Measurements from ENCODE around the gene NOL6.

DNA sequence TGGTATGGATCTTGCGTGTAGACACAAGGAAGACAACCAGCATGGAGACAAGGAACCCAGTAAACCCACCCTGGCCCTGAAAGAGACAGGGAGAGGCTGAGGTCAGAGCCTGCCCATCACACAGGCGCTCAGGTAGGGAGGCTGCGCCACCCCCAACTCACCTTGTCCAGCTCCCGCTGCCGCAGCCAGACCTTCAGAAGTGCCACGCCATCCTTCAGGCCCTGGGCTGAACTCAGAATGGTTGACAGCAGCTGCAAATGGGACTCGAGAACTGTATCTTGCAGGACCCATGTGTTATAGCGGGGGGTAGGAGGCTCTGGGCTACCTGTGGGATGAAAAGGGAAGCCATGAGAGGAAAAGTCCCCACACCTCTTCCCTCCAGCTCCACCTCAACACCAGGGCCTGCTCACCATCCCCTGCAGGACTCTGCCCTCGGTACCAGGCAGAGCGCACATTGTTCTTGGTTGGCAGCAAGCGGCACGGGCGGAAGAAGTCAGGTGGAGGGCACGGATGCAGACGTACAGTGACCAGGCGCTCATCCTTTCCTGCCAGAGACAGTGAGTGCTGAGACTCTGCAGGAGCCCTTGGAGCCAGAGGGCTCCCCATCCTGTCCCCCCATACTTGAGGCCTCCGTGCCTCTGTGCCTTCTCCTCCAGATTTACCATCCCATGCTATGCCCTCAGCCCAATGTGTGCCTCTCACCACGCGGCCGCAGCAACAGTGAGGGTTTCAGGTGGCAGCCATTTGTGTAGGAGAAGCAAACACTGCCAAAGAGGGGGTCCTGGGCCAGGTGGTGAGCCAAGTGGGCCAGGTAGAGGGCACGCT is 4.7 kb downstream of the NOL6 start:
- TF ChIP-seq, protein P1, sequence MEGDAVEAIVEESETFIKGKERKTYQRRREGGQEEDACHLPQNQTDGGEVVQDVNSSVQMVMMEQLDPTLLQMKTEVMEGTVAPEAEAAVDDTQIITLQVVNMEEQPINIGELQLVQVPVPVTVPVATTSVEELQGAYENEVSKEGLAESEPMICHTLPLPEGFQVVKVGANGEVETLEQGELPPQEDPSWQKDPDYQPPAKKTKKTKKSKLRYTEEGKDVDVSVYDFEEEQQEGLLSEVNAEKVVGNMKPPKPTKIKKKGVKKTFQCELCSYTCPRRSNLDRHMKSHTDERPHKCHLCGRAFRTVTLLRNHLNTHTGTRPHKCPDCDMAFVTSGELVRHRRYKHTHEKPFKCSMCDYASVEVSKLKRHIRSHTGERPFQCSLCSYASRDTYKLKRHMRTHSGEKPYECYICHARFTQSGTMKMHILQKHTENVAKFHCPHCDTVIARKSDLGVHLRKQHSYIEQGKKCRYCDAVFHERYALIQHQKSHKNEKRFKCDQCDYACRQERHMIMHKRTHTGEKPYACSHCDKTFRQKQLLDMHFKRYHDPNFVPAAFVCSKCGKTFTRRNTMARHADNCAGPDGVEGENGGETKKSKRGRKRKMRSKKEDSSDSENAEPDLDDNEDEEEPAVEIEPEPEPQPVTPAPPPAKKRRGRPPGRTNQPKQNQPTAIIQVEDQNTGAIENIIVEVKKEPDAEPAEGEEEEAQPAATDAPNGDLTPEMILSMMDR (IDR thresholded peaks at IDR 0.05): no peak
- TF ChIP-seq POLR2A (IDR thresholded peaks at IDR 0.05): no peak
